Neural progenitor cell (in vitro differentiated cells): Measurements from ENCODE around the gene NF1.

Experiments used
- EZH2 ChIP-seq: fragments of 200-600 bp; sonication (generic); IDR thresholded peaks from 2 replicates; pipeline ENCODE4 v1.6.1; 2017; ENCODE audit warnings: antibody characterized with exemption, mild to moderate bottlenecking, moderate library complexity
- EZH2phosphoT487 ChIP-seq: fragments of 200-600 bp; sonication (generic); IDR thresholded peaks from 2 replicates; pipeline ENCODE4 v1.6.1; 2017; ENCODE audit warnings: antibody characterized with exemption

- no peak for TF ChIP-seq EZH2phosphoT487
- no peak for TF ChIP-seq EZH2
Observed at GRCh38 chr17:31136319-31136718, 41.5 kb downstream of the NF1 start.
